HepG2 (cell line): ENCODE measurements around the gene TMEM131L. TPM values are rescaled to one million over a fixed set of nuclear protein-coding genes. Genes with fewer than 3 reads are reported as not detected.

ENCODE experiments used
- BCL3 ChIP-seq: sonication (generic); formaldehyde crosslinking; IDR thresholded peaks from 2 replicates; pipeline ENCODE4 v1.5.1; 2020; ENCODE audit warnings: mild to moderate bottlenecking, missing genetic modification reagents, moderate library complexity
- BRD4 ChIP-seq: sonication (generic); formaldehyde crosslinking; IDR thresholded peaks from 2 replicates; pipeline ENCODE4 v1.4.0; 2020; ENCODE audit warnings: missing genetic modification reagents
- DPF2 ChIP-seq: sonication (generic); formaldehyde crosslinking; IDR thresholded peaks from 2 replicates; pipeline ENCODE4 v1.4.0; 2020; ENCODE audit warnings: mild to moderate bottlenecking, low read depth, missing genetic modification reagents, borderline replicate concordance
- GFI1 ChIP-seq: sonication (generic); formaldehyde crosslinking; IDR thresholded peaks from 2 replicates; pipeline ENCODE4 v1.5.0; 2020; ENCODE audit warnings: missing genetic modification reagents, mild to moderate bottlenecking, borderline replicate concordance
- HMGA1 ChIP-seq: sonication (generic); formaldehyde crosslinking; conservative IDR thresholded peaks from 2 replicates; pipeline ENCODE4 v1.4.0; 2020; ENCODE audit warnings: missing genetic modification reagents
- NFAT5 ChIP-seq: sonication (generic); formaldehyde crosslinking; IDR thresholded peaks from 2 replicates; pipeline ENCODE4 v1.4.0; 2020; ENCODE audit warnings: missing genetic modification reagents
- RXRB ChIP-seq: IDR thresholded peaks from 2 replicates; pipeline ENCODE4 v1.6.1; 2016; ENCODE audit warnings: borderline replicate concordance, missing genetic modification reagents, missing compliant biosample characterization
- ZBED4 ChIP-seq: sonication (generic); formaldehyde crosslinking; IDR thresholded peaks from 2 replicates; pipeline ENCODE4 v1.4.0; 2020; ENCODE audit warnings: missing genetic modification reagents, borderline replicate concordance
- ZBTB46 ChIP-seq: sonication (generic); formaldehyde crosslinking; IDR thresholded peaks from 2 replicates; pipeline ENCODE4 v1.4.0; 2020; ENCODE audit warnings: mild to moderate bottlenecking, missing genetic modification reagents, borderline replicate concordance
- ZNF264 ChIP-seq: sonication (generic); formaldehyde crosslinking; IDR thresholded peaks from 2 replicates; pipeline ENCODE4 v1.4.0; 2020; ENCODE audit warnings: missing genetic modification reagents
- ZNF577 ChIP-seq: sonication (generic); formaldehyde crosslinking; IDR thresholded peaks from 2 replicates; pipeline ENCODE4 v1.4.0; 2020; ENCODE audit warnings: mild to moderate bottlenecking, low read depth, missing genetic modification reagents, borderline replicate concordance
- ZNF709 ChIP-seq: sonication (generic); formaldehyde crosslinking; IDR thresholded peaks from 2 replicates; pipeline ENCODE4 v1.5.0; 2020; ENCODE audit warnings: mild to moderate bottlenecking, missing genetic modification reagents
- ZNF839 ChIP-seq: sonication (generic); formaldehyde crosslinking; IDR thresholded peaks from 2 replicates; pipeline ENCODE4 v1.4.0; 2020; ENCODE audit warnings: missing genetic modification reagents, mild to moderate bottlenecking, borderline replicate concordance
- polyA plus RNA-seq, 8 experiments: library from polyadenylated mRNA; depleted of rRNA in 3 of 8; stranded (reverse) in 7 of 8; unstranded in 1 of 8; fragments of >200 nt; fragmentation: Illumina TruSeq in 4 of 8; extraction: Trizol in 4 of 8; gene quantifications; 2 replicates each; pipeline versions ENCODE4 v1.2.1 to v1.2.3, GENCODE V29; 2011 to 2016; ENCODE audit warnings: low read depth in 4 of 8, missing spikeins in 1 of 8, mixed read lengths in 1 of 8; ENCODE audit not compliant: insufficient read depth in 1 of 8
- total RNA-seq, 5 experiments: library from RNA; depleted of rRNA; stranded (reverse); fragments of >200 nt; fragmentation: Illumina TruSeq; extraction: Trizol; gene quantifications; 2 replicates each; pipeline ENCODE4 v1.2.3, GENCODE V29; 2016; ENCODE audit warnings: low read depth in 1 of 5

The TMEM131L gene
- total and polyA plus RNA-seq, 2 of the 13 experiments (the other 11 are each of a cell fraction or from before 2014, with no cell fraction given), result 2.2 to 4.5 TPM

GRCh38 chr4:153506341-153507309 lies 40.5 kb downstream of the TMEM131L start (continued):
- TF ChIP-seq BCL3 (CRISPR knock-in tag) (no peak), ZNF577 (CRISPR knock-in tag) (no peak), ZNF264 (CRISPR knock-in tag) (no peak), DPF2 (CRISPR knock-in tag) (peak; percentile 40; the same call in 1 of the 2 replicates), BRD4 (no peak), GFI1 (CRISPR knock-in tag) (no peak), ZNF839 (CRISPR knock-in tag) (no peak), NFAT5 (CRISPR knock-in tag) (no peak), ZBTB46 (CRISPR knock-in tag) (no peak), RXRB (CRISPR knock-in tag) (peak; percentile 55; the same call in 1 of the 2 replicates), ZNF709 (CRISPR knock-in tag) (no peak), HMGA1 (CRISPR knock-in tag) (no peak), ZBED4 (CRISPR knock-in tag) (no peak)
